Stimulated activated CD4-positive, alpha-beta T cell treated with anti-CD3 and anti-CD28 coated beads, Interleukin-4, amount 100 ng/mL, for 24 hours (primary cell): ENCODE measurements around the gene E4F1.
A peak's percentile ranks its signal among the peaks of the same experiment; 100 is the strongest.
"Not testable (repeated sequence)": the region's sequence is repeated elsewhere in the genome, so short reads cannot be mapped to it uniquely, and the experiment has no call there.

ENCODE experiments used
- DNase-seq: peaks from one replicate; pipeline ENCODE4 v3.0.0-alpha.2; 2020

E4F1 gene

DNA sequence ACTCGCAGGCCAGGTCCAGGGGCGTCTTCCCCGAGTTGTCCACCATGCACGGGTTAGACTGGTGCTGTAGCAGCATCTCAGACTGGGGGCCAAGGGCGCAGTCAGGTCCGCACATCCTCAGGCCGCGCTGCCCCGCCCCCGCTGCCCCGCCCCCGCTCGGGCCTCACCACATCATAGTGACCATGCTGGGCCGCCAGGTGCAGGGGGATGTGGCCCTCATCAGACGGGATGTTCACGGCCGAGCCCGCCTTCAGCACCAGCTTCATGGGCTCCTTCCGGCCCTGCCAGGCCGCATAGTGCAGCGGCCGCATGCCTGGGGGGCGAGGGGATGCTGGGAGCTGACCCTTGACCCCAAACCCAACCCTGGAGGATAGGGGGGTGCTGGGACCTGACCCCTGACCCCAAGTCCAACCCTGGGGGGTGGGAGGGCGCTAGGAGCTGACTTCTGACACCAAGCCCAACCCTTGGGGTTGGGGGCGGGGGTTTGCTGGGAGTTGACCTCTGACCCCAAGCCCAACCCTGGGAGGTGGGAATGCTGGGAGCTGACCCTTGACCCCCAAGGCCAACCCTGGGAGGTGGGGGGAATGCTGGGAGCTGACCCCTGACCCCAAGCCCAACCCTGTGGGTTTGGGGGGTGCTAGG, 34.0 kb upstream of the E4F1 start:
- no peak for DNase-seq

- no peak for DNase-seq
These were observed 33.3 kb upstream of the E4F1 start for GRCh38 chr16:2190002-2190658.

DNA sequence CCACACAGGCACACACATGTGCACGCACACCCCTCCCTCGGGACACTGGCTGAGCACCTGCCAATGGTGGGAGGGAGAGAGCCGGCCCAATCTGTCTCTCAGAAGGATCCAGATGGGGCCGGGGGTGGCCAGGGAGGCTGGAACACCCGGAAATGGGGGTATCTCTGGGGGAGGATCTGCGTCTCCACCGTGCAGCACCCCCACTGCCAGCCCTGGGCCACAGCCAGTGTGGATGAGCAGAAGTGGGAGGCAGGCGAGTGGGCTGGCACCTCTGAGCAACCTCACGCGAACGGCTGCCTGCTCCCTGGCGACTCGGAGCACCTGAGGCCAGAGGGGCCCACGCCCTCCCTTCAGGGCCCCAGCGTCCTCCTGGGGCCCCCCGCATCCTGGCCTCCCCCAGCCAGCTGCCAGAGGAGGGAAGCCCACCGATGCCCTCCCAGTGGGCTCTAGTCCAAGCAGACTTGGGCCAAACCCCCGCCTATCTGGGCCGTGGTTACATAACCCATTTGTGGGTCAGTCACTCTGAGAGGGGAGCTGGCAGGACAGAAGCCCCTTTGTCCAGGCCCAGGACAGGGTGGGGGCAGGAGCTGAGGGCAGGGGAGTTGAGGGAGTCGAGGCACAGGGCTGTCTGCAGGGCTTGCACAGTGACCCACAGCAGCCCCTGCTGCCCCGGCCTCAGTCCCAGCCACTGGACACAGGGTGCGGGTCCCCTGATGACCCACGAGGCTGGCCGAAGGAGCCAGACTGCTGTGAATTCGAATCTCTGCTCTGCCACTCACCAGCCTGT, 32.5 kb upstream of the E4F1 start:
- DNase-seq = no peak

DNA sequence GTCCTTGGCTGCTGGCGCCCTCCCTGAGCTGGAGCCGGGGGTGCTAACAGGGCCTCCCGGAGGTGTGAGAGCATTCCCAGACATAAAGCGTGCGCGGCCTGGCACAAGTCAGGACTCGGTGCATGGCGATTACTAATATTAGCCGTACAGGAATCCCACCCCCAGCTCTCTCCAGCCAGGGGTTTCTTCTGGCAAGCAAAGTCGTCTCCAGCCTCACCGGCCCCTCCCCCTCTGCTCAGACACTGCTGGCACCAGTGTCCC, 32.0 kb upstream of the E4F1 start:
- DNase-seq = no peak

GRCh38 chr16:2194166-2194834, 29.1 kb upstream of the E4F1 start:
- no peak for DNase-seq

DNA sequence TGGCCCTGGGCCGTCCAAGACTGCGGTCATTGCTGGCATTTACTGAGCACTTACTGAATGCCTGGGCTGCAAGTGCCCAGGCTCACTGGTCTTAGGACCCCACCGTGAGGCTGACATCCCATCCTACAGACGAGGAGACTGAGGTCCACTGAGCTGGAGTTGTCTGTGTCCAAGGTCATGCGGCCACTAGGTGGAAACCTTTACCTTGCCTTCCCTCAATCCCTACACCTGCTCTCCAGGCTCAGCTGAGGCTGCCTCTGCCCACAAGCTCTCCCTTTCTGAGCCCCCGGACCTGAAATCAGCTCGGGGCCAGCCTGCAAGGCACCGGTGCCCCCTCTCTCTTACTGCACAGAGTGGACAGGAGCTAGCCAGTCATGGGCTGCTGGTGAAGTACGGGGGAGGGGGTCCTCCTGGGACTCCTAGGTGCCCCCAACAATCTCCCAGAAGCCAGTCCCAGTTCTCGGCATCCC, 28.5 kb upstream of the E4F1 start:
- peak; percentile 46 for DNase-seq

DNA sequence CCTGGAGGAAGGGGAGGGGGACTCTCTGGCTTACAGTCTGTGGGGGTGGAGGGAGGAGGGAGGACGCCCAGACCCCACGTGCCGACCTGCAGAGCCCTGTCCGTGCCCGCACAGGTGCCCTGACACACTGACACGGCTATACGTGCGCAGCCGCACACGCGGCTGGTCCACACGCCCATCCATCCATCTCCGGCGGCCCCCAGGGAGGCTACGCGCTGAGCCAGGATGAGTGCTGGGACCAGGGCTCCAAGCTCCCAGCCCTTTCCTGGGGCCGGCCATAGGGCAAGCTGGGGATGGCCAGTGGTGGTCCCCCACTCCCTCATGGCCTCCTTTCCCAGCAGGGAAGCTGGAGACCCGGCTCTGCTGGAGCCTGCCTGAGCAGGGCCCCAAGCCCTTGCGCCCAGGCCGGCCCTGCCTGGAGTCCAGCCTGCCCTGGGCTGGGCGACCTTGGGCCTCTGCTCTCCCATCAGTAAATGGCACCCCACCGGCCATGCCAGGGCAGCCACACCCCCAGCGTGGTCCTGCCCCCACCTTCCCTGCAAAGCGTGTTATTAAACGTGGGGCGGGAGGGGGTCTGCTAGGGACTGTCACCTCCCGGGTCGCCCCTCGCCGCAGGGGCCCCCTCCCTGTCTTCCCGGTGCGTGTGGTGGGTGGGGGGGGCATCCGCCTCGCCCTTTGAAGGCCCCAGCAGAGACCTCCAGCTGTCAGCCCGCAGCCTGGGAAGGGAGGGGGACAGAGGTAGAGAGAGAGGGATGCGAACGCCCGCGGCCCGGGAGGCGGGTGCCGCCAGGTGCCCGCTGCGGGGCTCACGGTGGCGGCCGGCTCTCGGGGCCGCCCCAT, 27.8 kb upstream of the E4F1 start:
- no peak for DNase-seq

DNA sequence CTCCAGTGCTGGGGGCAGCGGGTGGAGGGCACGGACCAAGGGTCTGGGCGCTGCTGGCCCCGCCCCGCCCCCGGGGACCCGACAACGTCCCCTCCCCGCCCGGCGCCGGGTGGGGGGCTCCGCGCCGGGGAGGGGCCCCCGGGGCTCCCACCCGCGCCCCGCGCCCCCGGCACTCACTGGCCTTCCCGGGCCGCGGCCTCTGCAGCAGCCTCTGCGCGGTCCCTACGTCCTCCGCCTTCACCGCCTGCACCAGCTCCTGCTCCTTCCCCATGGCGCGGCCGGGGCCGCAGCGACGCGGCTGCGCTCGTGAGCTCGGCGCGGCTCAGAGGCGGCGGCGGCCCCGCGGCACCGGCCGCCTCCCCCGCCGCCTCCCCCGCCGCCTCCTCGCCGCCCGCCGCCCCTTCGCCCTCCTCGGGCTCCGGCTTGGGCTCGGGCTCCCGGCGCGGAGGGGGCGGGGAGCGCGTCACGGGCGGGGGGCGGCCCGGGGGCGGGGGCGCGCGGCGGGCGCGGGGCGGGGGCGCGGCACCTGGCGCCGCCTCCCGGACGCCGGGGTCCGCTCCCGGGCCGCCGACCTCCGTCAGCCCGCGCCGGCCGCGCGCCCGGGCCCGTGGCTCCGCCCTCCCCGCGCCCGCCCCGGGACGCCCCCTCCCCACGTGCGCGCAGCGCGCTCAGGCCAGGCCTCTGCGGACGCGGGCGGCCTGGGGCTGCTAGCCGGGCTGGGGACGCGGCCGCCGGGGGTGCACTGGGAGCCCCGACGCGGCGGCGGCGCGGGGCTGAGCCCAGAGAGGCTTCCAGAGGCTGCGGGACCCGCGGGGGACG, 27.0 kb upstream of the E4F1 start, which contains the start of gene CASKIN1:
CASKIN1 (minus strand) TSS at position 444 of the 819 bp plus-strand sequence; CDS start at position 271, 173 bp downstream.
- no peak for DNase-seq

DNA sequence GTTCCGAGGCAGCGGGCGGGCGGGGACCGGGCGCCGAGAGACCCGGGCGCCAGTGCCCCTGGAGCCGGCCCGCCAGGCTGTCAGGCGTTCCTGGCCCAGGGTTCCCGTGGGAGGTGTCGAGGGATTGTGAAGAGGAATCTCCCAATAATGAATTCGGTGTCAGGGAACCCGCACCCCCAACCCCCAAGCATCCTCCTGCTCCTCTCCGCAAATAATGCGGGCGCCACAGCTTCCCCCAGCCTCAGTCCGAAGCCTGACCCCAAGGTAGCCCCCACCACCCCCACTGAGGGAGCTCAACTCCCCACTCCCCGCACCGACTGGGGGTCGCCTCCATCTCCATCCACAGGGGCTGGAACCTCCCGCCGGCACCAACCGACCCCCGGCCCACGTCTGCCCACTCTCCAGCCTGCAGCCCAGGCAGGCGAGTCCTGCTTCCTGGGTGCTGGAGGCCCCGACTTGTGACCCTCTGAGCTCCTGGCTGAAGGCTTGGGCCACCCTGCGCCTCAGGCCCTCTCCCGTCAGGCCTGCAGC, 26.3 kb upstream of the E4F1 start:
- no peak for DNase-seq

DNA sequence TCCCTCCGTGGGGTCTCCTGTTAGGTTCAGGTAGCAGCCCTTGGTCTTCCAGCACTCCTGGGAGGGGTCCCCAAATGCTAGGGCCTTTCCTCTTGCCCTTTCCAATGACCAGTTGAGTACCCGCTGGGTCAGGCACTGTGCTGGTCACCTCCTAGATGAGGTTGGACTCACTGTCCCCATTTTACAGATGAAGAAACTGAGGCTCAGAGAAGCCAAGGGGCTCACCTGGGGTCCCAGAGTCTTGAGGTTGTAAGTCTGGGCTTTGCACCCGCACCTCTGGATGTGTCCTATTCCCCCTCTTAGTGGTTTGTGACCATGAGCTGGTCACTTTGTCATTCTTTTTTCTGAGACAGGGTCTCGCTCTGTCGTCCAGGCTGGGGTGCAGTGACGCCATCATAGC, 25.6 kb upstream of the E4F1 start:
- no peak for DNase-seq

- DNase-seq = no peak
These were observed 25.1 kb upstream of the E4F1 start for GRCh38 chr16:2198283-2198682.

DNA sequence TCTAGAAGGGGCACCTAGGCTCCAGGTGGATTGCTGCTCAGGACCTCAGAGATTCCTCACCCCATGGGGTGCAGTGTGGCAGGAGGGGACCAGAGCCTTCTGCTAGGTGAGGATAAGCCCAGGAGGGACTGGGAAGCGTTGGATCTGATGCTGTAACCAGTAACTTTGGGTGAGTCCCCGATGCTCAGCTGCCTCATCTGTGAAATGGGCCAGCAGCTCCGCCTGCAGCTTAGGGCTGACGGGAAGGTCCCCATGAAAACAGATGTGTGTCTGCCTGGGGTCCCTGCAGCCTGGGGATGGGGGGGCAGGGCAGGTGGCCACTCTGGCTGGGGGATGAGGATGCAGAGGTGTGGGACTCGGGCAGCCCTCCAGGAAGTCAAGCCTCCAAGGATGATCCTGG, 24.3 kb upstream of the E4F1 start:
- no peak for DNase-seq

- no peak for DNase-seq
These were observed 23.7 kb upstream of the E4F1 start for GRCh38 chr16:2199621-2200139.

GRCh38 chr16:2200313-2200712, 23.1 kb upstream of the E4F1 start:
- DNase-seq = no peak

- DNase-seq = not testable (repeated sequence)
These were observed 20.2 kb upstream of the E4F1 start for GRCh38 chr16:2203119-2203688.

DNA sequence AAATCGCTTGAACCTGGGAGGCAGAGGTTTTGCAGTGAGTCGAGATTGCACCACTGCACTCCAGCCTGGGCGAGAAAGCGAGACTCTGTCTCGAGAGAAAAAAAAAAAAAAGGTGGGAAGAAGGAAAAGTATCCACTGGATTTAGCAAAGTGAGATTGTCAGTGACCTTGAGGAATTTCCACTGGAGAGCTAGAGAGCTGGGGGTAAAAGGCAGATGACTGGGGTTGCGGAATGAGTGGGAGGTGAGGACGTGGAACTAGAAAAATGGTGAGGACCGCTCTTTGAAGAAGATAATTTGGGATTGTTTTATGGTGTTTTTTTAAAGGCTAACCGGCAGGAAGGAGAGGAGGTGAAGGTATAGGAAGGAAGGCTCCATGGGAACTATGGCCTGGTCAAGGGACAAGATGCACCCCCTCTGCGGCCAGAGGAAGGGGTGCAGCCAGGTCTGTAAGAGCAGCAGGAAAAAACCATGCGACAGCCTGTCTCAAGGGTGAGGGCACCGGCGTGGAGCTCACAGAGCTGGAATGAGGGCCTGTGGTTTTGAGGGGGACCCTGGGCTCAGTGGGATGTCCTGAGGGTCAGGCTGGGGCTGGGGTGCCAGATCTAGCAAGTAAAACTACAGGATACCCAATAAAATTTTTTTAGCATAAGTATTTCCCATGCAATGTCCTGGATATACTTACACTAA, 18.8 kb upstream of the E4F1 start:
- DNase-seq = no peak

DNA sequence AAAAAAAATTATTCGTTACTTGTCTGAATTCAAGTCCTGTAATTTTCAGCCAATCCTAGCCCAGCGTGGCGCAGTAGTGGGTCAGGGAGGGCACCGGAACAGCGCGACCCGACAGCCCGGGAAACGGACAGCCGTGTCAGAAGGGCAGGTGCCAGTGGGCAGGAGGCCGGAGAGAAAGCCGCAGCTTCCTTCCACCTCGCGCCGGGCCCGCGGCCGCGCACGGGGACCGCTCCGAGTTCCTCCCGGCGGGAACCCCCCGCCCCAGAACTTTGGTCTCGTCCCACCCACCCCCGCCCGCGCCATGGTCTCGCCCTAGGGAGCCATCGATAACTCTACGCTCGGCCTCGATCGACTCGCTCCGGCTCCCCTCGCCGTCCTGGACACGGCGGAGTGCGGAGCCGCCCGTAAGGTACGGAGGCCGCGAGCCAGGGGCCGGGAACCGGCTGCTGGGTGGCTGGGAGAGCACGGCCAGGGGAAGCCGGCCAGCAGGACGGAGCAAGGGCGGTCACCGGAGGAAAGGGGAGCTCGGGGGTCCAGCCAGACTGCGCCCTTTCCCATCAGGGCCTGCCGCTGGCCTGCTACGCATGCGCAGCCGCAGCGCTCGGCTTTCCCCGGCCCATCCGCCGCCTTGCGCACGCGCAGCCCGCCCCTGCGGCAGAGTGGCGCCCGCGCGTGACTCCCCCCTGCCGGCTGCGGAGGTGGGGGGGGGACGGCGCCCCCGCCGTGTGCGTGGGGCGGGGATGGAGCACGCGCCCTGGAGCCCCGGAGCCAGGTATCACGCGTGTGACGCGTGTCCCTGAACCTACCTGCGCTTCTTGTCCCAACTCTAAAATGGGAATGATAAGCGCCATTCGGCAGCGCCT, 18.1 kb upstream of the E4F1 start, which contains the start of gene MLST8:
MLST8 (plus strand) TSS at position 351 of the 863 bp plus-strand sequence. CDS start 632 bp downstream, outside the sequence.
- DNase-seq = peak; percentile 86

- DNase-seq = no peak
These were observed 17.5 kb upstream of the E4F1 start for GRCh38 chr16:2205967-2206313.

GRCh38 chr16:2206420-2206779, 17.0 kb upstream of the E4F1 start:
- no peak for DNase-seq
